Middle frontal gyrus (tissue), 1 donor: Measurements from ENCODE around the gene CD63.

Experiments used
- DNase-seq: peaks from one replicate; pipeline ENCODE4 v3.0.0-alpha.2; 2015; ENCODE audit warnings: low spot score; ENCODE audit errors: extremely low spot score

CD63 gene

DNA sequence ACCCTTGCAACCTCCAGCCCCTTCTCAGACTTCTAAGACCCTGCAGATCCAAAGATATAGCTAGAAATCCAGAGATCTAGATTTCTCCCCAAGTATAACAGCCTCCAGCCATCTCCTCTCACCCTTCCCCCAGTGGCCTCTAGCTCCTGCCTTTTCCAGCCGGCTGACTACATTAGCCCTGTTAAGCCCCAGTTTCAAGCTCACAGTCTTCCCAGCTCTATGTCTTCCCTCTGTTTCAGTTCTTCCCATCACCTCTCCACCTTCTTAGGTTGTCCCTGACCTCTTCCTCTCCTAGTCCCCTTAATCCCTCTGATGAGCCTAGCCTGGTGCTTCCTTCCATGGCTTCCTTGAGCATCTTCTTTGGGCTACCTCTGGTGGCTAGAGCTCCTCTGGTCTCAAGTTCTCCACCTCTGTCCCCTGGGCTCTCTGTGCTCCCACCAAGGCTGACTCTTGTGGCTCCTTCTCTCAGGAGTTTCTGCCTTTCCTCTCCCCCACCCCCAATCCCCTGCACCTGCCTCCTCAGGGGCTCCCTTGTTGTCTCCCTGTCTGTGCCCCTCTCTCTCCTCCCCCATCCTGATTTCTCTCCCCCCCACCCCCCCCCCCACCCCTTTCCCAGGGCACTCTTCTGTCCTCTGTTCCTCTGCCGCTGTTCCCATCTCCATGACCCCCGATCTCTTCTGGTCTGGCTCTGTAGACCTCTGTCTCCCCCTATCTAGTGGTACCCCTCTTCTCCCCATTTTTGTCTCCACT is 13.3 kb upstream of the CD63 start:
- DNase-seq, result no peak

DNA sequence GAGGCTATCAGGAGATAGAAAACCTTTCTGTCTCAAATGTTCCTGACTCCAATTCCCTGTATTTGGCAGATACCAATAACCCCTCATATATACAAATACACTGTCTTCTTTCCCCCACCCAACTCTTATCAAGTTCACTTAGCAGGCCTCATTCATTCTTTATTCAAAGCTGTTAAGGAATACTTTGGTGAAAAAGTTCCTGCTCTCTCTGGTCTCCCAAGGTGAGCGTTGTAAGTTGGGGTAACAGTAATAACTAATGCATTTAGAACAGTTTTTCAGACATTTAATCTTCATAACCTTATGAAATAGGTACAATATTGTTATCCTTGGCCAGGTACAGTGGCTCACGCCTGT is 10.2 kb upstream of the CD63 start:
- DNase-seq, result no peak

DNA sequence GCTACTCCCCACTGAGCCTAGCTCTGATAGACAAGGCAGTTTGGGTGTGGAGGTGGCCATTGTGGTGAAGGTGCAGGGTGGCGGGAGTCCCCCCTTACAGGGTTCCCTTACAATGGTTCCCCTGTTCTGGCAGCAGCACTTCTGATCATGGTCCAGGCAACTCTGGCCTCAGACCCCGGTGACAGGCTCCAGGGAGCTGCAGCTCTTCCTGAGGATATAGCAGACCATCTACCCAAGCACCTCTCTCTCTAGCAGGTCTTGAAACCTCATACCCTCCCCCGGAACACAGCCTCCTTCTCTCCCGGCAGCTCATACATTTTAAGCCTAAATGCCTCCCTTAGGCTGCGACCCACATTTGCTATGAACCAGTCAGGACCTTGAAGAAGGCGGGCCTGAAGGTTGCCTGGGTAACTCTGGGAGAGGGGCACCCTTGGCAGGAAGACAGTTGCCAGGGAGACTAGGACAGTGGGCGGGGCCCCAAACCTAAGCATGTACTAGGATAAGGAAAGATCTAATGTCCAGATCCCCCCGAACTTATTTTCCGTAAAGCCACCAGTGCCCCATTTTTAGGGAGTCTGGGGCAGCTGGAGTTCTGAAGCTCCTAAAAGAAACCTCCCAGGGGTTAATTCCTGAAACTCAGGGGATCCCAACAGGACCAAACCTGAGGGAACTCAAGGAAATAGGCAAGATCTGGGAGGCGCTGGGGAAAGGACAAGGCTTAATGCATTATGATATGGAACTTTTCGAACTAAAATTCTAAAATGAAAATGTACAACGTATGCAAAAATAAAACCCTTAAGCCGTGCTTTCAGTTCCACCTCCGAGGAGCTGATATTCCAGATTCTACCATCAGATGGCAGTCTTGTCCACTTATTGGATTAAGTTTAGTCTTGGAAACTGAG is 9.6 kb upstream of the CD63 start:
- DNase-seq, result peak; percentile 84

DNA sequence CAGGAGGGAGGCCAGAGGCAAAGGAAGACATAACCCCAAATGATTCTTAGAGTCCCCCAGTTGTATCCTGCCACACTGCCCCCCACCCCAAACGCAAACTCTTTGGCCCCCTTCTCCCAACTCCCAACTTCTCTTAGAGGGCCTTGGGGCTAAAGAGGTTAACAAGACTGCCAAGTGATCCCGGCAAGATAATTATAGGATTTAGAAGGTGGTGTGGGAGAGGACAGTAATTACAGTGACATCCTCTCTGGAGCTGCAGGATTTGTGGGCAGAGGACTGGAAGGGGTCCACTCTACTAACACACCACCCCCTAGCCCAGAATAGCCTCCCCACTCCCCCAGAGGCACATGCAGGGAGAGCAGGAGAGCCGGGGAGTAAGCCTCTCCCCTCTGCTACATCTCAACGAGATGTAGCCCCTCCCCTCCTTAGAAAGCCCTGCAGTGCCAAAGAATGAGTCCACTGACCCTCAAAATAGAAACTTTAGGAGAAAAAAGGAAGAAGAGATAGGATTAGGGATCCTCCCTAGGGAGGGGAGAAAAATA is 8.8 kb upstream of the CD63 start:
- no peak for DNase-seq

DNA sequence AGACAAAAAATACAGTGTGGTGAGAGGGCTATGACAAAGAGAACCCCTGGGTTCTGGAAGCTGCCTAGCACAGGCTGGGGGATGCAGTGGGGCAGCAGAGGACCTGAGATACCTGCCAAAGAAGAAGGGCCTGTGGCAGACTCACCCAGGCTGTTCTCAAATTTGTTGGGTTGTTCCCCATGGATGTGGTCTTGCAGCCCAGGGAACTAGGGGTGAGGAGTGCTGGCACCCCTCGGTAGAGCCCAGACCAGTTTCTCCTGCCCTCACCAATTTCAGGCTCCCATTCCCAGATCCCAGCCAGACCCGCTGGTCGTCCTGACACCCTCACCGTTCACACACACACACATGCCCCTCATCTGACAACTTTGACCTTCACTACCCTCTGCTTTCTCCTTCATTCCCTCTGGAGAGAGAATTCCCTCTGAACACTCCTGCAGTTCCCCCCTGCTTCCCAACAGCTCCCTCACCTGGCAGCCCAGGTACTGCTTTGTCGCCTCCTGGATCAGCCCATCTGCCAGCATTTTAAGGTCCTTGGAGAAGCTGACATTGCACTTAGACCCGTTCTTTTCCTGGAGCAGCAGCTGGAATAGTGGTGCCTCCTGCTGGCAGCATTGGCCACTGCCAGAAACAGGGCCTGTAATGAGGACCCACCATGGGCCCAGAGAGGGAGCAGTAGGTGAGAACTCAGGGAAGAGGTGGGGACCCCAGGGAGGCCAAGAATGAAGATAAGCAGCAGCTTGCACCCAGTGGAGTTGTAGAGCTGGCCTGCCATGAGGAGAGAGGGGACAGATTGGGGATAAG is 8.2 kb upstream of the CD63 start:
- DNase-seq, result no peak

DNA sequence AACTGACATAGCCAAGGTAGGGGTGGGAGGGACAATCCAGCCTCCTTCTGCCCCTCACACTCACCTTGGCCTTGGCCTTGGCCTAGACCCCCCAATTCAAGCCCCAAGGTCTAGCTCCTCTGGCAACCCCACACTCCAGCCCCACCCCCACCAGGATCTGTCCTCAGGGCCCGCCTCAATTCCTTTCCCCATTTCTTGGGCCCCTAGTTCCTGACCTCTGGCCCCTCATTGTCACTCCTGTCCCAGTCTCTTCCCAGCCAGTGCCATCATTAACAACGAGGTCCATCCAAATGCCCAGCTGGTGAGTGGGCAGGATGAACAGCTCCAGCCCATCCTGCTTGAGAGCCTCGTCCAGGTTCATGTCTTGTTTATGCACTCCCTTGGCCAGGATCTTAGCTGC is 7.3 kb upstream of the CD63 start:
- DNase-seq, result no peak

DNA sequence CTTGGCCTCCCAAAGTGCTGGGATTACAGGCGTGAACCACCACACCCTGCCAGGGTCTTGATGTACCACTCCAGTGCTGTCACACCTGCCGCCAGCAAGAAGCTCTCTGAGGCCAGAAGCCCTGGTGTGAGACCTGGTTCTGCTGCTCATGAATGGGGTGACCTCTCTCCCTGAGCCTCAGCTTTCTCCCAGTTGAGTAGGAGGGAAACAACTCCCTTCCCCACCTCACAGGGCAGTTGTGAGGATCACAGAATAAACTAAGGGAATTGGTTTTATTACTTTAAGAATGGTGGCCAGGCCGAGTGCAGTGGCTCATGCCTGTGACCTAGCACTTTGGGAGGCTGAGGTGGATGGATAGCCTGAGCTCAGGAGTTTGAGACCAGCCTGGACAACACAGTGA is 5.8 kb upstream of the CD63 start:
- DNase-seq, result no peak

DNA sequence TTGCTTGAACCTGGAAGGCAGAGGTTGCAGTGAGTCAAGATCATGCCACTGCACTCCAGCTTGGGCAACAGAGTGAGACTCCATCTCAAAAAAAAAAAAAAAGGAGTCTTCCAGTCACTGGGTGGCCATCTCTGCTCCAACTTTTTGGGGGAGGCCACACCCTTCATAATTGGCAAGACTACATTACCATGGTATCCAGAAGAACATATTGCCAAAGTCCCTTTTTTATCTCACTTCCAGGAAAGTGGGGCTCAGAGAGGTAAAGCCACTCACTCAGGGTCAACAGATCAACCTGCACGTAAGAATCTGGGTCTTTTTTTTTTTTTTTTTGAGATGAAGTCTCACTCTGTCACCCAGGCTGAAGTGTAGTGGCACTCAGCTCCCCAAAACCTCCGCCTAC is 5.0 kb upstream of the CD63 start:
- DNase-seq, result no peak

DNA sequence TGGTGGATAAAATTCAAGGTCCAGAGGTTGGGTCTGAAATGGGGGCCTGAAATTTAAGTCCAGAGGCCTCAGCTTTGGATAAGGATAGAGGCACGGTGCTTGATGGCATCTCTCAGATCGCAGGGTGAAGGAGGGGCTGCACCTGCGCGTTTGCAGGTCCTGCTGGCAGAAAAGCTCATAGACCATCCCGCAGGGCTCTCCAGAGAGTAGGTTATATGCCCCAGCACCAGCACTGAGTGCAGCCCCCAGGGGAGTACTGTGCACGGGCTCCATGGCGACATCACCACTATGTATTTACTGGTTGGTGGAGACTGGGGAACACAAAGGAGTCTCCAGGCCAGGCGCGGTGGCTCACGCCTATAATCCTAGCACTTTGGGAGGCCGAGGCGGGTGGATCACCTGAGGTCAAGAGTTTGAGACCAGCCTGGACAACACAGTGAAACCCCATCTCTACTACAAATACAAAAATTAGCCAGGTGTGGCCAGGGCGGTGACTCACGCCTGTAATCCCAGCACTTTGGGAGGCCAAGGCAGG is 4.3 kb upstream of the CD63 start:
- DNase-seq, result no peak

DNA sequence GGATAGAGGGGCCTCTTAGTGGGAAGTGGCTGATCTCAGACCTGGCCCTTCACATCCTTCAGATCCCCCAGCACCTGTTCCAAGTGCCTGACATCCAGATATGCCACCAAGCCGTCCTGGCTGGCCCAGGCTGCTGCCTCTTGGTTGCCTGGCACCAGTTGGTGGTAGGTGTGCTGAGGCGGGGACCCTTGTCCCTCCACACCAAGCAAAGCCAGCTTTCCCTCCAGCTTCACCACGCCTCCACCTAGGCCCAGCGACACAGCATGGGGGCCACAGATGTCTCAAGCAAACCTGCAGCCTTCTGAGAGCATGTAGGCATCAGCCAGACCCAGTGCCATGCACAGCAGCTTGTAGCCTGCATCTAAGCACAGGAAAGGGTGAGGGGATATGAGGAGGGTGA is 3.5 kb upstream of the CD63 start:
- no peak for DNase-seq

DNA sequence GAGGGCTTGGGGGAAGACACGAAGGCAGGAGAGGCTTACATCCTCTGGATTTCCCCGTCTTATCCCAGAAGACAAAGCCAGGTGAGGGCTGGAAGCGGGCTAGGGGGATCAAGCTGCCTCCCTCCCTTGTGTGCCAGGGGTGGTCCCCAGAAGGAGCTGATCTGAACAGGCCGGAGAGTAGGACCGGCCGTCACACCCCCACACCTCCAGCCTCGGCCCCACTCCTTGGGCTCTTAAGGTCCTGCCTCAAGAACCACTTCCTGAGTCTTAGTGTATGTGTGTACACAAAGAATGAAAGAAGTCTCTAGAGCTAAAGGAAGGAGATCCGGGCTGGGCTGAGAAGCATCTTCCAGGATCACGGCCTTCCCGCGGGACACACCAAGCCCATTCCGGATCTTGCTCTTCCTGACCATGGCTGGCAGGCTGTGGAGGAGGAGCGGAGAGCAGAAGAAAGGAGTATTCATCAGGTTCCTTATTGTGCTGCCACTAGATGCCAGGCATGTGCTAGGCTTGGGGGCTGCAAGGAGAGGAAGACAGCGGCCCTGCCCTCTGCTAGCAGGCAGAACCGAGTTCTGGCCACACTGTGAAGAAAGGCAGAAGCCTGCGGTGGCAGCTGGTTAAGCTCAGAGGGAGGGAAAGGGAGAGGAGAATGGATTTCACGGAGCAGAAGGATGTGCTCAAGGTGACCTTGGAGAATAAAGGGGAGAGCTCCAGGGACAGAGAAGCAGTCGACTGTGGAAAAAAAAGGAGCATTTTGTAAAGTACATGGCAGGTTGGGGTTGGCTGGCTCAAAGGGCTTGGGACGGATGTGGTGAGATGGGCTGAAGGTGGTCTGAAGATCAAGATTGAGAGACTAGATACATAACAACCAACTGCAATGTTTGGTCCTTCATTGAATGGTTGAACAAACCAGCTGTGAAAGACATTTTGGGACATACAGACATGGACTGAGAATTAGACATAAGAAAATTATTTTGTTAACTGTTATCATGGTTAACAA is 1.3 kb upstream of the CD63 start:
- peak; percentile 45 for DNase-seq

DNA sequence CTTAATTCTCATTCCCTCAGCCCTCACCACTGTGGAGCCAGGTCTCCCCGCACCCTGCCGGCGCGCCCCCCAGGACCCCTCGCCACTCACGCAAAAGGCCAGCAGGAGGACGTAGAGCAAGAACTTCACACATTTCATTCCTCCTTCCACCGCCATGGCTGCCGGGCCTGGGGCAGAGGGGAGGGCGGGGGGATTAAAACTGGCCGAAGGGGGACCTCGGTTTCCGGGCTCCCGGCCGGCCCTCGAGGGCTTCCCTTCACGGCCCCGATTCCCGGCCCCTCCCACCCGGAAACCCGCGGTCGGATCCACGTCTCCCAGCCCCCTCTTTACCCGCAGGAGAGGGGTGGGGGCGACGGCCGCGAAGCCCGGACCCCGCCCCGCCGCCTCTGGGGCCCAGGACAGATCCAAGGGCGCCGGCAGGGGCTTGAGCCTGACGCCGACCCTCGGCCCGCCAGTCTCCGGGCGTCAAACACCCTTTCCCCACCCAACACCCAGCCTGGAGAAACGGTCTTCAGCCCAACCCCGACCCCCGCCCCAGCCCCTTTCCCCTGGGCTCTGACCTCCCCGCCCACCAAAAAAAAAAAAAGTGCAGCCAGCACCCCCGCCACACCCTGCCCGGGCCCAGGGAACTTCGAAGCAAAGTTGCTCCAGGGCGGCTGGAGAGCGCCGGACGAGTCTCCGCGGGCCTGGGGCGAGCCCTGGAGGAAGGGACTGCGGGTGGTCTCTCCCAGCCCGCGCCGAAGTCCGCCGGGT is 447 bp downstream of the CD63 start:
- DNase-seq, result peak; percentile 35

DNA sequence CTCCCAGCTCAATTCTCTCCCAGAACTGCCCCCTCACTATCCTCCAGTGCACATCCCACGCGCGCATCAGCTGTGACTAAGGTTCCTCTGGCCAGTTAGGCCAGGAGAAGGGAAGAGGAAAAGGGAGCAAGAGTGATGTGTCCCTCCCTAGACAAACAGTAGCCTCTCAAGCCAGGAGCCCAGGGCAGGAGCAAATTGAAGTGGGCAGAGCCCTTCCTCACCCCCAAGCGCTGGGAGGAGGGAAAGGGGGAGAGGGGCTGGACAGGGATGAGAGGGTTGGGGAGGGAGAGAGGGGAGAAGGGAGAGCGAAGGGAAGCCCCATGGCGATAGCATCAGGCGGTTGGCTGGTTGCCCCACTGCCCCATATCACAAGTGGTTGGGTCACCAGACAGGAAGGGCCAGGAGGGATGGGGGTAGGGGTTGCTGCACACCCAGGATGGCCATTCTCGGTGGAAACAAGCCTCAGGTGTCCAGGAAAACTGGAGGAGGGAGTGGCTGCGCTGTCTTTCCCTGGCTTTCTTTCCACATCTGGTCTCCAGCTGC is 1.1 kb downstream of the CD63 start:
- no peak for DNase-seq

DNA sequence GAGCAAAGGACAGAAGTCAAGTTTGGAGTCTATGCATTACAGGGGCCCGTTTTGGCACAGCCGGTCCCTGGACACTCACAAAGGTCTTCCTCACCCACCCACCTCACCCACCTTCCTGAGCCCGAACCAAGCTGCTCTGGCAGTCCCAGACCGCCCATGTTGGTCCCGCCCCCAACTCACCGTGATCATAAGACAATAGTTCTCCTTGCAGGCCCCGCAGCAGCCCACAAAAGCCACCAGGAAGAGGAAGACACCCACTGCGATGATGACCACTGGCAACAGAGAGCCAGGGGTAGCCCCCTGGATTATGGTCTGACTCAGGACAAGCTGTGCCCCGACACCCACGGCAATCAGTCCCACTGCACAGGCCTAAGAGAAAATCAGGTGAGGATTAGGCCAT is 1.8 kb downstream of the CD63 start:
- no peak for DNase-seq

DNA sequence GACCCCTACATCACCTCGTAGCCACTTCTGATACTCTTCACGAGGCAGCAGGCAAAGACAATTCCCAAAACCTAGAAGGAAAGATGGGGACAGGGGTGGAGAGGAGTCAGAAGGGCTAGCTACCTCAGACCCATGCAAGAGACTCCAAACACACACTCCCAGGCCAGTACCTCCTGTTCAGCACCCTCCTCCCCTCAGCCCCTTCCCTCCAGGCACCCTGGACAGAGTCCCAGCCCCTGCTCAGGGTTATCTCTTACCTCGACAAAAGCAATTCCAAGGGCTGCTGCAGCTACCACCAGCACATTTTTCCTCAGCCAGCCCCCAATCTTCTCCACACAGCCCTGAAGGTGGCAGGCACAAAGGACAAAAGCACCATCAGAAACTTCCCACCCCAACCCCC is 3.3 kb downstream of the CD63 start:
- no peak for DNase-seq

DNA sequence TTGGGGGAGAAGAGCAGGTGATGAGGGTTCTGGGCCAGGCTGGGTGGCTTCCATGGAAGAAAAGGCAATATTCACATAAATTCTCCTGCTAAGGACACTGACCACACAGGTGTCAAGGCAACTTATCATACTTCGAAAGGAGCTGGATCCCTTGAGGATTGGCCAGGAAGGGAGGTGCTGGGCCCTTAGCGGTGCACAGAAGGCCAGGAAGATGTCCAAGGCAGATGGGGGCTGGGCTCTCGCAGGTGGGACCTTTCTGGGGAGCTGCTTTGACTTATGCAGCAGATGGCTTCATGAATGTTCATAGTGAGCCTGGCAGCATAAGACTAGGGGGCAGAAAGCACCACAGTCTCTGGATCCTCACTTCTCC is 3.9 kb downstream of the CD63 start:
- no peak for DNase-seq

DNA sequence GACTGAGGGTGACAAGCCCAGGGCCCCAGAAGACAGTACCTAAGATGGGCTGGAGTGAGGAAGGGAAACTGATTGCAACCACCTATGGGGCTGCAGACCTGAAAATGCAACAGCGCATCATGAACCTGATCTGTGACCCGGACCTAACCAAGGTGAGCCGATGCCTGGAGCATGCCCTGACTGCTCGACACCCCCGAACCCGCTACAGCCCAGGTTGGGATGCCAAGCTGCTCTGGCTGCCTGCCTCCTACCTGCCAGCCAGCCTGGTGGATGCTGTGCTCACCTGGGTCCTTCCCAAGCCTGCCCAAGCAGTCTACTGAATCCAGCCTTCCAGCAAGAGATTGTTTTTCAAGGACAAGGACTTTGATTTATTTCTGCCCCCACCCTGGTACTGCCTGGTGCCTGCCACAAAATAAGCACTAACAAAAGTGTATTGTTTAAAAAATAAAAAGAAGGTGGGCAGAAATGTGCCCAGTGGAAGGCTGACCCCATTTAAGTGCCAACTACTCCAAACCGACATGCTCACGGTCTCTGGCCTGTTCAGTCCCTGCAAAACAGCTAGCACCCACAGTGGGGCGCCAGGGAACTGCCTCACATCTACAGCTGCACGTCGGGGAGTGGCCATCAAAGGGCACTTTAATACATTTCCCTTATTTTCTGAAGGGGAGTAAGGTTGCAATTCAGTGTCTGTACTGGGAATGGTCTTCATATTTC is 4.4 kb downstream of the CD63 start:
- peak; percentile 26 for DNase-seq

DNA sequence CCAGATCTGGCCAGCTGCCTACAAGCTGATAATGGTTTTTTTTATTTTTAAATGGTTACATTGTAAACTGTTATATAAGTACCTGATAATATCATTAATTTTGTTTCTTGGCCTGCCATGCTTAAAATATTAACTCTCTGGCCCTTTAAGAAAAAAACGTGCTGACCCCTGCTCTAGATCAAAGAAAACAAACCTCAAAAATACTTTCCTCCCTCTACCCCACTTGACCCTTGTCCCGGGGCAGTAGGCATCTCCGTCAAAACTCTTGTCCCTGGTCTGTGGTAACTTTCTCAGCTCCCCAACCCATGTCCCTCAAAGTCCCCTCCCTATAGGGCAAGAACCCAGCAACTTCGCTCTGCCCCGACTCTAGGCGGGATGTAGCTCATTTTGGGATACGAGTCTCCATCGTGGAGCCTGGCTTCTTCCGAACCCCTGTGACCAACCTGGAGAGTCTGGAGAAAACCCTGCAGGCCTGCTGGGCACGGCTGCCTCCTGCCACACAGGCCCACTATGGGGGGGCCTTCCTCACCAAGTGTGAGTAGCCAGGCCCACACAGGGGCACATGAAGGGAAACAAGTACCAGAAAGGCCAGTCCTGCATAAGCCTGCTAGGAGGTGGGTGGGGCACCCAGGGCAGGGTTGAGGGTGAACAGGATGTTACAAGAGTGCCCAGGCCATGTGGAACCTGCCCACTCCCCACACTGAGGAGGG is 5.1 kb downstream of the CD63 start:
- DNase-seq, result no peak
